Measurements from ENCODE around the gene SLC7A5.
A peak's percentile ranks its signal among the peaks of the same experiment; 100 is the strongest.
"Not testable (repeated sequence)": the region's sequence is repeated elsewhere in the genome, so short reads cannot be mapped to it uniquely, and the experiment has no call there.

- TF ChIP-seq CTCF (IDR thresholded peaks at IDR 0.05) = peak in 3 of 6 experiments; percentile 29 to 66 (median 59)
- TF ChIP-seq POLR2A, POLR2AphosphoS5 (IDR thresholded peaks at IDR 0.05): not testable (repeated sequence)
Measured at GRCh38 chr16:87889762-87890161, 20.5 kb upstream of the SLC7A5 start.
